GM12873 (cell line): ENCODE measurements around the gene RAET1L.

Experiments
- CTCF ChIP-seq: IDR thresholded peaks from 2 replicates; pipeline ENCODE4 v1.5.1; 2012; ENCODE audit warnings: low read depth, mild to moderate bottlenecking, moderate library complexity, low read length, control low read depth; ENCODE audit not compliant: insufficient read depth; ENCODE audit errors: missing control alignments

The RAET1L gene

GRCh38 chr6:149969635-149970034, 55.7 kb downstream of the RAET1L start:
- no peak for TF ChIP-seq CTCF
